A549 (cell line): ENCODE data around the gene ST3GAL5. TPM values are rescaled to one million over a fixed set of nuclear protein-coding genes. Genes with fewer than 3 reads are reported as not detected.
"Not testable (repeated sequence)": the region's sequence is repeated elsewhere in the genome, so short reads cannot be mapped to it uniquely, and the experiment has no call there.

Experiments
- ATAC-seq, 2 experiments: fragments of 200-7000 bp in 1 of 2; fragments of >200 bp in 1 of 2; cut with Nextera tagmentation in 1 of 2; cut with Tn5 transposase in 1 of 2; 3 replicates each; pipeline versions ENCODE4 v1.8.0 to v1.9.1; 2018 to 2020; ENCODE audit warnings: mild to moderate bottlenecking in 1 of 2, moderate library complexity in 1 of 2
- CTCF ChIA-PET: fragments of 300-600 bp; sonication (Branson Sonifier 250); formaldehyde crosslinking; extraction: SDS; loops from one replicate; lab custom pipeline; 2021; ENCODE audit warnings: antibody characterized with exemption, inconsistent platforms; lab: Yijun Ruan, JAX
- POLR2A ChIA-PET: fragments of 350-600 bp; formaldehyde crosslinking; extraction: SDS; loops from one replicate; lab custom pipeline; 2021; ENCODE audit warnings: antibody characterized with exemption, inconsistent platforms; lab: Yijun Ruan, JAX
- DNase-seq, 2 experiments: peaks; one replicate each; pipeline versions ENCODE4 v3.0.0 to v3.0.0-alpha.2; 2011 to 2016; ENCODE audit warnings: low read depth in 1 of 2, low spot score in 1 of 2
- FAIRE-seq: peaks from 2 replicates; lab custom pipeline; 2011; peaks lifted over from hg19 to GRCh38; lab: Jason Lieb, UNC
- H3K27ac ChIP-seq, 2 experiments: fragments of >200 bp; sonication (Bioruptor Twin); formaldehyde crosslinking; 3 replicates each; pipeline ENCODE4 v1.5.1; 2016 to 2017
- H3K4me1 ChIP-seq: fragments of >200 bp; sonication (Bioruptor Twin); formaldehyde crosslinking; 3 replicates; pipeline ENCODE4 v1.6.1; 2016
- H3K4me2 ChIP-seq: fragments of >200 bp; sonication (Bioruptor Twin); formaldehyde crosslinking; 3 replicates; pipeline ENCODE4 v1.6.1; 2016
- H3K4me3 ChIP-seq: fragments of >200 bp; sonication (Bioruptor Twin); formaldehyde crosslinking; 3 replicates; pipeline ENCODE4 v1.5.1; 2016
- H3K9me3 ChIP-seq: fragments of >200 bp; sonication (Bioruptor Twin); formaldehyde crosslinking; 3 replicates; pipeline ENCODE4 v1.6.1; 2016
- ATOH8 ChIP-seq: fragments of 250-450 bp; sonication (Bioruptor Pico); IDR thresholded peaks from 2 replicates; pipeline ENCODE4 v1.5.0; 2020; ENCODE audit warnings: low read depth, mild to moderate bottlenecking, moderate library complexity
- BCL3 ChIP-seq: fragments of >200 bp; sonication (Bioruptor Twin); formaldehyde crosslinking; IDR thresholded peaks from 3 replicates; pipeline ENCODE4 v1.6.1; 2016
- BHLHE40 ChIP-seq: IDR thresholded peaks from 2 replicates; pipeline ENCODE4 v1.6.1; 2012; ENCODE audit warnings: low read depth, low read length, inconsistent platforms
- CHD2 ChIP-seq: fragments of 150-350 bp; IDR thresholded peaks from 2 replicates; pipeline ENCODE4 v1.6.1; 2014; ENCODE audit warnings: low read length; ENCODE audit not compliant: partially characterized antibody
- CTCF ChIP-seq: fragments of >200 bp; sonication (Bioruptor Twin); formaldehyde crosslinking; IDR thresholded peaks from 3 replicates; pipeline ENCODE4 v1.5.1; 2016
- GATA3 ChIP-seq: IDR thresholded peaks from 2 replicates; pipeline ENCODE4 v1.6.1; 2012; ENCODE audit warnings: borderline replicate concordance
- KDM1A ChIP-seq: fragments of 200-600 bp; sonication (generic); IDR thresholded peaks from 2 replicates; pipeline ENCODE4 v1.6.1; 2016; ENCODE audit warnings: low read depth, mild to moderate bottlenecking
- MAFK ChIP-seq: fragments of 450-650 bp; IDR thresholded peaks from 2 replicates; pipeline ENCODE4 v1.6.1; 2014; ENCODE audit not compliant: partially characterized antibody
- MAZ ChIP-seq: fragments of 150-350 bp; IDR thresholded peaks from 2 replicates; pipeline ENCODE4 v1.6.1; 2014; ENCODE audit warnings: antibody characterized with exemption, low read depth, low read length, borderline replicate concordance
- MYC ChIP-seq: IDR thresholded peaks from 2 replicates; pipeline ENCODE4 v1.6.1; 2012; ENCODE audit warnings: mild to moderate bottlenecking, inconsistent platforms, low read length, improper control_type of control experiment, borderline replicate concordance
- NFE2L2 ChIP-seq: fragments of 150-350 bp; conservative IDR thresholded peaks from 2 replicates; pipeline ENCODE4 v1.6.1; 2014; ENCODE audit warnings: low read length
- RAD21 ChIP-seq, 2 experiments: fragments of >200 bp in 1 of 2; sonication (Bioruptor Twin) in 1 of 2; formaldehyde crosslinking in 1 of 2; IDR thresholded peaks in 1 of 2; conservative IDR thresholded peaks in 1 of 2; 2 replicates in 1 of 2; 3 replicates in 1 of 2; pipeline ENCODE4 v1.6.1; 2012 to 2018; ENCODE audit warnings: inconsistent platforms in 1 of 2
- RFX5 ChIP-seq: fragments of 450-650 bp; IDR thresholded peaks from 2 replicates; pipeline ENCODE4 v1.7.1; 2014; ENCODE audit warnings: antibody characterized with exemption, mild to moderate bottlenecking, moderate library complexity
- SMC3 ChIP-seq: fragments of >200 bp; sonication (Bioruptor Twin); formaldehyde crosslinking; IDR thresholded peaks from 3 replicates; pipeline ENCODE4 v1.6.1; 2018; ENCODE audit warnings: inconsistent platforms
- ZC3H11A ChIP-seq: fragments of 450-650 bp; IDR thresholded peaks from 2 replicates; pipeline ENCODE4 v1.6.1; 2014; ENCODE audit warnings: antibody characterized with exemption, mild to moderate bottlenecking
- ZNF302 ChIP-seq: fragments of 250-450 bp; sonication (Bioruptor Pico); IDR thresholded peaks from 2 replicates; pipeline ENCODE4 v1.9.0; 2021; ENCODE audit warnings: inconsistent platforms, mild to moderate bottlenecking, moderate library complexity
- ZSCAN20 ChIP-seq: fragments of 250-450 bp; sonication (Bioruptor Pico); IDR thresholded peaks from 2 replicates; pipeline ENCODE4 v1.8.0; 2022; ENCODE audit warnings: mild to moderate bottlenecking, moderate library complexity
- WGBS: methylation state at CpG from one replicate; pipeline ENCODE4 v1.1.6; 2017; ENCODE audit errors: missing lambda C conversion rate; 5-methylcytosine and 5-hydroxymethylcytosine counted together
- polyA plus RNA-seq, 4 experiments: library from polyadenylated mRNA; depleted of rRNA in 3 of 4; stranded (reverse); fragments of >200 nt; fragmentation: RNase III in 1 of 4; extraction: RNeasy Plus Mini Kit Qiagen cat#74134 plus additional on column Dnase treatment in 1 of 4; gene quantifications; 2 replicates in 3 of 4; 3 replicates in 1 of 4; pipeline ENCODE4 v1.2.3, GENCODE V29; 2011 to 2017

Gene ST3GAL5
- polyA plus RNA-seq, 2 of the 4 experiments (the other 2 are of a cell fraction), result 36.9 to 119 TPM

- TF ChIP-seq MAFK, result no peak
- TF ChIP-seq, all 56 proteins: peak for 0
Measured at GRCh38 chr2:85834466-85834865, 54.3 kb downstream of the ST3GAL5 start (continued).

- FAIRE-seq (no peak), ATAC-seq (no peak), DNase-seq (no peak)
- Histone ChIP-seq H3K4me1 (peaks cover 8% of the 10 kb centered on the region), H3K4me3 (no peak overlapping the region), H3K4me2 (no peak overlapping the region), H3K27ac (no peak overlapping the region), H3K9me3 (peaks cover 7% of the 10 kb centered on the region; the same call in 2 of the 3 replicates)
- ChIA-PET CTCF (interaction anchor here (0.8 to 35.1 kb wide), 8 partner anchors 8 to 254 kb away, joined by 3 to 1675 read pairs (median 34); partner anchors contain the start of genes ATOH8 and ST3GAL5), POLR2A (no interaction called here)
- no peak for TF ChIP-seq RFX5
- 78% methylated on average over 2 of the region's 2 CpGs for WGBS
Measured at GRCh38 chr2:85831735-85832134, 57.1 kb downstream of the ST3GAL5 start.

GRCh38 chr2:85830645-85831044, 58.1 kb downstream of the ST3GAL5 start:
- 90% methylated on average over 1 of the region's 1 CpG for WGBS
- POLR2A ChIA-PET, result no interaction called here
- CTCF ChIA-PET, result interaction anchor here (0.7 to 35.1 kb wide), 11 partner anchors 9 to 316 kb away, joined by 3 to 1675 read pairs (median 3); partner anchors contain the start of genes ATOH8 and ST3GAL5

GRCh38 chr2:85829394-85829793, 59.4 kb downstream of the ST3GAL5 start:
- H3K9me3 ChIP-seq, H3K4me2 ChIP-seq, POLR2A ChIA-PET, H3K4me3 ChIP-seq, ATAC-seq, H3K27ac ChIP-seq, H3K4me1 ChIP-seq, DNase-seq, FAIRE-seq: not testable (repeated sequence)
- CTCF ChIA-PET, result interaction anchor here (0.6 to 35.1 kb wide), 8 partner anchors 7 to 256 kb away, joined by 3 to 1675 read pairs (median 94); partner anchors contain the start of genes ATOH8 and ST3GAL5
- WGBS, result 92% methylated on average over 4 of the region's 4 CpGs
- TF ChIP-seq ZC3H11A, result peak; percentile 46

More at GRCh38 chr2:85830645-85831044, 58.1 kb downstream of the ST3GAL5 start:
- peak in 1 of 2 experiments; percentile 34 for DNase-seq
- no peak for FAIRE-seq
- Histone ChIP-seq H3K9me3 (peaks cover 3% of the 10 kb centered on the region; the same call in 1 of the 3 replicates), H3K4me3 (no peak overlapping the region), H3K4me2 (no peak overlapping the region), H3K27ac (no peak overlapping the region), H3K4me1 (peaks cover 8% of the 10 kb centered on the region)
- 0 out of 6 replicates have a peak, but pooled peaks of 1 of the 2 experiments have one; percentile 13 for ATAC-seq
- TF ChIP-seq MAZ, result no peak
- TF ChIP-seq RAD21 (conservative IDR thresholded peaks at IDR 0.05 in 1 of 2, IDR thresholded peaks at IDR 0.05 in 1 of 2), result 0 out of 5 replicates have a peak, but pooled peaks of 1 of the 2 experiments have one; percentile 25
- TF ChIP-seq CTCF, result 0 out of 3 replicates have a peak, but pooled peaks have one; percentile 23
- peak; percentile 32; the same call in 2 of the 3 replicates for TF ChIP-seq SMC3

GRCh38 chr2:85828725-85829124, 60.1 kb downstream of the ST3GAL5 start:
- CTCF ChIA-PET, result interaction anchor here (2.1 to 35.1 kb wide), 8 partner anchors 11 to 257 kb away, joined by 14 to 1675 read pairs (median 94); partner anchors contain the start of genes ATOH8 and ST3GAL5
- POLR2A ChIA-PET, result no interaction called here
- no peak for ATAC-seq
- FAIRE-seq, result no peak
- no peak for DNase-seq
- H3K4me3 ChIP-seq, result no peak overlapping the region
- peak overlapping the region; percentile 4 to 84; a peak in 3 of 6 replicates for H3K27ac ChIP-seq
- no peak overlapping the region for H3K4me2 ChIP-seq
- TF ChIP-seq NFE2L2 (no peak), ATOH8 (CRISPR knock-in tag) (no peak), MYC (no peak), ZNF302 (CRISPR knock-in tag) (no peak), ZSCAN20 (CRISPR knock-in tag) (no peak), MAFK (no peak), BCL3 (no peak), KDM1A (no peak), GATA3 (no peak), CHD2 (no peak), BHLHE40 (no peak)
- peaks cover 8% of the 10 kb centered on the region for H3K4me1 ChIP-seq
- WGBS, result 95% methylated on average over 7 of the region's 7 CpGs
- no peaks in the 10 kb centered on the region for H3K9me3 ChIP-seq
